ENCODE results near the gene BRAF.
"Not testable (repeated sequence)": the region's sequence is repeated elsewhere in the genome, so short reads cannot be mapped to it uniquely, and the experiment has no call there.

BRAF gene

DNA sequence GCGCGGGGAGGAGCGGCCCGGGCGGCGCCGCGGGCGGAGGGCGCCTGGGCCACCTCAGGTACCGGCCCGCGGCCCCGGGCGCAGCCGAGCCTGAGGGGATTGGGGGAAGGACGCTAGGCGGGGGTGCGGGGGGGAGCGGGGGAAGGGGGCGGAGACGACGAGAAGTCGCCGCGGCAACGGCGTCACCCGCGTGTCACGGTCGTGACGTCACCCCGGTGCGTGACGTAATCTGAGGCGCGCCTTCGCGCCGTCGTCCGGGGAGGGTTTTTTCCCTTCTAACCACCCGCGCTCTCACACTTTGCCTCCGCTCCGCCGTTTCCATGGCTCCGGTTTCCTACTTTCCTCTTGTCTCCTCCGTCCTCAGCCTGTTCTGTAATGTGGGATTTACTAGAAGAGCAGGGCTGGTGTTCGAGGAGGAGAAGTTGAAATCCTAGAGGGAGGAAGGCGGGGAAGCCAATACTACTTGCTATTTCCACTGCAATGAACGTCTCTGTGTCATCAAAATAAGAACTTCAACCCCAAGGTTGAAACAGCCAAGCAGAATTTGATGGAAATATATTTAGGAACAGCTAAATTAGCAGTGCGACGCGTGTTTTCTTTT, at the start of gene BRAF:
Gene BRAF (minus strand): TSS at position 109 of the 601 bp plus-strand sequence. CDS start 226 bp downstream, outside the sequence.
- DNase-seq (ENCODE audit: low read depth, low spot score): peak; percentile 97

DNA sequence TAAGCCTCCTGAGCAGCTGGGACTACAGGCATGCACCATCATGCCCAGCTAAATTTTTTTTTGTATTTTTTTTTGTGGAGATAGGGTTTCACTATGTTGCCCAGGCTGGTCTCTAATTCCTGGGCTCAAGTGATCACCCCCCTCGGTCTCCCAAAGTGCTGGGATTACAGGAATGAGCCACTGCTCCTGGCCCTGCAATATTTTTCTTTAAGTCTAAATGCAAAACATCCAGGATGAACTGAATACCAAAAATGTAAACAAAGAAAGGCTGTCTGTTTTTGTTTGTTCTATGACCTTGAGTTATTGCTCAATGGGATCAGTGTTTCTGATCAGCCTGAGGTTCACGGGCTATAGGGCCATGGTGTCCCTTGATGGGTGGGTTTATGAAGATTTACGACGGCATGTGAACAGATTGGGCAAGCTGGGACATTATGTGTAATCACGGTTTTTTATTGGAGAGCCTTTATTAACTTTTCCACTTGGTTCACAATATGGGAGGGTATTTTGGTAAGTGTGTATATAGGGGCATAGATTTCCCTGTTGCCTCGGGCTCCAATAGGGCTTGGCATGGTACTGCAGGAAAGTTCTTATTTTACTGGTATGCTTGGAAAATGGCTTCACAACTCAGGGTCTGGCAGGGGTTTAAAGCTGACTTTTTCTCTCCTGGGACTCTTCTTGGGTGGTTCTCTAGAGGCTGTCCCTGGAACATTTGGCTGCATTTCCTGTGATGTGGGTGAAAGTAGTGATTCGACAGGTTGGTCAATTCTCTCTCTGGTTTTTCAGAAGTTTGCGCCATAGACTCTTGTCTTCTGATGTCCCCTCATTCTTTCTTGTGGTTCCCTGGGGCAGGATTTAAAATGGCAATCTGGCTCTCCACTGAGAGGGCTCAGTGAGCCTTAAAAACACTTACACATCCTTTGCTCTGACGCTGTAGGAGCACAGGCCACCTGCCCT, 48.4 kb upstream of the BRAF start:
- DNase-seq (ENCODE audit: low read depth, low spot score): no peak

DNA sequence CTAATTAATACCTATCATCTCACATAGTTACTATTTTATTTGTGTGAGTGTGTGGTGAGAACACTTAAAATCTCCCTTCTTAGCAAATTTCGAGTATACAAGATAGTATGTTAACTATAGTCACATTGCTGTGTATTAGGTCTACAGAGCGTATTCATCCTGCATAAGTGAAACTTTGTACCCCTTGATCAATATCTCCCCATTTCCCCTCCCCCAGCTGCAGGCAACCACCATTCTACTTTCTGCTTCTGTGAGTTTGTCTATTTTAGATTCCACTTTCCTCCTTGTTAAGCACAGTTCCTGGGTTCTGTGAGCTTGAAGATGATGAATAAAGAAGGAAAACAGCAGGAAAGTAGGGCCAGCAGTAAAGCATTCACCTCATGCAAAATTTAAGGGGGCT, 47.6 kb upstream of the BRAF start:
- DNase-seq (ENCODE audit: low read depth, low spot score): no peak

DNA sequence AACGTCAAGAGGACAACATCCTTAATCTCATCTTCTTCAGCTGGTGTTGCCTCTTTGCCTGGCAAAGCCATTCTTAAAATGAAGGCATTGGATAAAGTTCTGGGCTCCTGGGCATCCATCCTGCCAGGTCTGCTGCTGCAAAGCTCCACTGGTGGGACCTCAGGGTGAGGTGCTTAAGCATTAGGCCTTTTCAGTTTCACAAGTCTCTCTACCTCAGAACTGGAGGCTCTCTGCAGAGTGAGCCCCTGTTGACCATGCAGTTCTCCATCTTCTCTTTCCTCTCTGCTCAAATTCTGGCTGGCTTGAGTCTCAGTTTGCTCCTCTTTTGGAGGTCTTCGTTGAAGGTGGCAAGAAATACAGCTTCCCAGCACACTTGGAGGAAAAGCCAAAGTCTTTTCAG, 42.7 kb upstream of the BRAF start:
- no peak for DNase-seq (ENCODE audit: low read depth, low spot score)

DNA sequence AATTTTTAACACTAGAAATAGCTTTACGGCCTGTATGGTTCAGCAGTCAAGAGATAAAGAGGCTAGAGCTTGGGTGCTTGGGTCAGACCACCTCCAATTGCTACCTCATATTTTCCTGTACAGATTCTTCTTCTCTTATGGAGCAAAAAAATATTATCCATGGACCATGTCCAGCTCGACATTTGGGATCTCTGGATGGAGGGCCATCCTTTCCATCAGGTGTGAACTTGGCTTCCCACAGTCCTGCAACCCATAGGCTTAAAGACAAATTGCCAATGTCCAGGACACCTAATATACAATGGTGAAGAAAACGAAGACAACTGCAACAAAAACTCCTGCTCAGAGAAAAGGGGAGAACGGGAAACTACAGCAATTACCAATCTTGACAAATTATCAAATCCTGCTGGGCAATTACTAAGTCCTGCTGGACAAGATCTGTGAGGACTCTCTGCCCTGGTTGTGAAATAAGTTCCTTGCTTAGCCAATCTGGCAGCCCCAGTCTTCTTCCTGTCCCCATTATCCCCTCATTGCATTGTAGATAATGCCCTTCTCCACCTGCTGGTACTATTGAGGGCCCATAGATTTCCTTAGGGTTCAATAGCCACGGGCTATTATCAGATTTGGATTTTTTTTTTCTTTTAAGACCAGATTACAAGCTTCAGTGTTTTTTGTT, 42.0 kb upstream of the BRAF start:
- DNase-seq (ENCODE audit: low read depth, low spot score): no peak

DNA sequence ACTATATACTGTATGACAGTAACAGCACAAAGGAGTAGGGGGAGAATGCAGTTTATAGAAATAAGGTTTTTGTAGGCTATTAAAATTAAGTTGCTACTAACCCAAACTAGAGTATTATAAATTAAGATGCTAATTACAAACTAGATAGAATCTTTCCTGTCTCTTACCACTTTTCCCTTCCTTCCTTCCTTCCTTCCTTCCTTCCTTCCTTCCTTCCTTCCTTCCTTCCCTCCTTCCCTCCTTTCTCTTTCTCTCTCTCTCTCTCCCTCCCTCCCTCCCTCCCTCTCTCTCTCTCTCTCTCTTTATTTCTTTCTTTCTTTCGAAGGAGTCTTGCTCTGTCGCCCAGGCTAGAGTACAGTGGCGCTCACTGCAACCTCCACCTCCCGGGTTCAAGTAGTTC, 36.4 kb upstream of the BRAF start:
- no peak for DNase-seq (ENCODE audit: low read depth, low spot score)

DNA sequence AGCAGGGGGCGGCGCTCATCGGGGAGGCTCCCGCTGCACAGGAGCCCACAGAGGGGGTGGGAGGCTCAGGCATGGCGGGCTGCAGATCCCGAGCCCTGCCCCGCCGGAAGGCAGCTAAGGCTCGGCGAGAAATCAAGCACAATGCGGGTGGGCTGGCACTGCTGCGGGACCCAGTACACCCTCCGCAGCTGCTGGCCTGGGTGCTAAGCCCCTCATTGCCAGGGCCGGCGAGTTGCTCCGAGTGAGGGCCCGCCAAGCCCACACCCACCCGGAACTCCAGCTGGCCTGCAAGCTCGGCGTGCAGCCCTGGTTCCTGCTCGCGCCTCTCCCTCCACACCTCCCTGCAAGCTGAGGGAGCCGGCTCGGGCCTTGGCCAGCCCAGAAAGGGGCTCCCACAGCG, 32.3 kb upstream of the BRAF start:
- DNase-seq (ENCODE audit: low read depth, low spot score): not testable (repeated sequence)

DNA sequence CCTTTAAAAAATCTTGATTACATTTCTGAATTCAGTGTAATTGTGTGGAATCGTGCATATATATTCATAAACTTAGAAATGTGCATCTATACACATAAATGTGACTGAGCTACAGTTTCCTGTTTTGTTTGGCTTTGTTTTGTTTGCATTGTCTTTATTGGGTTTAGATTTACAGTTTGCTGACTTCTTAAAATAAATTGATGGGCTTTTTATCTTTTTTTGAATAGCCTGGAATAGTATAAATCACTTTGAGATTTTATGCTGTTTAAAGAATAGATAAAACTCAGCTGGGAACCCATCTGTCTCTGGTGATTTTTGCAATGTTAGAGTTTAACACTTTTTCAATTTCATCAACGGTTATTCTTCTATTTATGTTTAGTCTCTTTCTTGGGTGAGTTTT, 21.2 kb upstream of the BRAF start:
- no peak for DNase-seq (ENCODE audit: low read depth, low spot score)

DNA sequence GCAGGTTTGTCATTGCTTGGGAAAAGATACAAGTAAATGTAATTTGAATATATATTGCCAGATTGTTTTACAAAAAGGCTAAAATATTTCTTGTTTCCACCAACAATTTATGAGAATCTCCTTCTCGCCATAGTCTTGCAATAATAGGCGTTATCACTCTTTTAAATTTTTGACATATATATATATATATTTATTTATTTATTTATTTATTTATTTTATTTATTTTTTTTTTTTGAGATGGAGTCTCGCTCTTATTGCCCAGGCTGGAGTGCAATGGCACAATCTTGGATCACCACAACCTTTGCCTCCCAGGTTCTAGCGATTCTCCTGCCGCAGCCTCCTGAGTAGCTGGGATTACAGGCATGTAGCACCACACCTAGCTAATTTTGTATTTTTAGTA, 17.5 kb upstream of the BRAF start:
- DNase-seq (ENCODE audit: low read depth, low spot score): not testable (repeated sequence)

DNA sequence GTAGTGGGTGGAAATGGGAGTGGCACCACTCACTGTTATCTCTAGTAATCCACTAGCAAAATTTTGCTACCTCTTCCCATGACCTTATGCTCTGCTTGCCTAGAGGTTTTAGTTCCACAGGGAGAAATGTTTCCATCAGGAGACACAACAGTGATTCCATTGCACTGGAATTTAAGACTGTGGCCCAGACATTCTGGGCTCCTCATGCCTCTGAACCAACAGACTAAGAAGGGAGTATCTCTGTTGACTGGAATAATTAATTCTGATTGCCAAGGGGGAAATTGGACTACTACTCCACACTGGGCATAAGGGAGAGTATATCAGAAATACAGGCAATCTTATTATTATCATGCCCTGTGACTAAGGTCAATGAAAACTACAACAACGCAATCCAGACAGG, 16.2 kb upstream of the BRAF start:
- DNase-seq (ENCODE audit: low read depth, low spot score): peak; percentile 28

DNA sequence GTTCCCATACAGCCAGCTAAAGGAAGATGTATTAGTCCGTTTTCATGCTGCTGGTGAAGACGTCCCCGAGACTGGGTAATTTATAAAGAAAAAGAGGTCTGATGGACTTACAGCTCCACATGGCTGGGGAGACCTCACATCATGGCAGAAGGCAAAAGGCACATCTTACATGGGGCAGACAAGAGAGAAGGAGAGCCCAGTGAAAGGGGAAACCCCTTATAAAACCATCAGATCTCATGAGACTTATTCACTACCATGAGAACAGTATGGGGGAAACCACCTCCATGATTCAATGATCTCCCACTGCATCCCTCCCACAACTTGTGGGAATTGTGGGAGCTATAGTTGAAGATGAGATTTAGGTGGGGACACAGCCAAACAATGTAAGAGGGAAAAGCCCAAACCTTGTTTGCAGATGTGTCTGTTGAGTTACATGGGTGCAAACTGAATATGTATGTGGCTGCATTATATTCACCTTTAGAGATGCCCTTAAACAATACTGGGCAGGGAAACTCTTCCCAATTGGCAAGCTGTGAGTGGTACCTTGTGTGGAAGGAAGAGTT, 13.1 kb upstream of the BRAF start:
- DNase-seq (ENCODE audit: low read depth, low spot score): no peak

DNA sequence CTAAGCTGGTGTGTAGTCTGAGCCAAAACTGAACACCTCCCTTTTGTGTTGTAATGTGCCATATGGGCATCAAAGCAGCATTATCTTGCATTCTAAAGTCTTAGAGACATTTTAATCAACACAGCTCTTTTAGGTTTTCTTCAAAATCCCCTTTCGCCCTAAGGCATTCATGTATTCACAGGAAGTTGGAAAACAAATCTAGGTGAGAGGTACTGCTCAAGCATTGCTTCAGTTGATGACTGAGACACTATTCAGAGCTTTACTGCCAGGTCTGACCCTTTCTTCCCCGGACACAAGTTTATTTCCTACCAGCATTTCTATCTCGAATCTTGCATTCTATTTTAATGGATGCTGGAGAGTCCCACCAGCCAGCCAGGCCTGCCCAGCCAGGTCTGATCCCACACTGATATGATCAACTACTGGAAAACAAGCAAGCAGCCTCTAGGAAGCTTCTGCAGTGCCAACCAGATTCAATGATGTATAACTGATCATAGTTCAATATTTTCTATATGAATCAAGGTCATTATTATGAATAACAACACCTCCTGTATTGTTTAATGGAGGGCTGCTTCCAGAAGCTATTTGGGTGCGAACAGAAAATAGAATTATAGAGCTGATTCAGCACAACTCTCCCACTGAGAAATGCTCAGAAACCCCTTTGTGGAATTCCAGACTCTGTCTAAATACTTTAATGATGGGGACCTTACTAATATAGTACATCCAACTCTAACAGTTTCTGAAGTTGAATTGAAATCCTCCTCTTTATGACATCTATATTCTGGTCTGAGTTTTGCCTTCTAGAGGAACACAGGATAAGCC, 4.0 kb upstream of the BRAF start:
- DNase-seq (ENCODE audit: low read depth, low spot score): no peak

DNA sequence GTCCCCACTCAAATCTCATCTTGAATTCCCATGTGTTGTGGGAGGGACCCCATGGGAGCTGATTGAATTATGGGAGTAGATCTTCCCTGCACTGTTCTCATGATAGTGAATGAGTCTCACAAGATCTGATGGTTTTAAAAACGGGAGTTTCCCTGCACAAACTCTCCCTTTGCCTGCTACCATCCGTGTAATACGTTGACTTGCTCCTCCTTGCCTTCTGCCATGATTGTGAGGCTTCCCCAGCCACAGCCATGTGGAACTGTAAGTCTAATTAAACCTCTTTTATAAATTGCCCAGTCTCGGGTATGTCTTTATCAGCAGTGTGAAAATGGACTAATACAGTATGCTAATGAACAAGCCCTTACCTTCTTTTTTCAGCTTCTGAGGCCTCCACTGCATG, 3.2 kb upstream of the BRAF start:
- DNase-seq (ENCODE audit: low read depth, low spot score): not testable (repeated sequence)

DNA sequence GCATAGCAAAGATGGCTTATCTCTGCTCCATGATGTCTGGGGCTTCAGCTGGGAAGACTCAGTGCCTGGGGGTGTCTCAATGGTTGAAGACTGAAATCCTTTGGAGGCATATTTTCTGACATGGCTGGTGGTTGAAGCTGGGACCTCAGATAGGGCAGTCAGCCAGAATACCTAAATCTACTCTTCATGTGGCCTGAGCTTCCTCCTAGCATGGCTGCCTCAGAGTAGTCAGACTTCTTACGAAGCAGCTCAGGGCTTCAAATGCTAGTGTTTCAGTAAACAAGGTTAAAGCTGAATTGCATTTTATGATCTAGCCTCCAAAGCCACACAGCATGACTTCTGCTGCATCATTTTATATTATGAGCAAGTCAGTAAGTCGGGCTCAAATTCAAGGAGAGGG, 2.6 kb upstream of the BRAF start:
- no peak for DNase-seq (ENCODE audit: low read depth, low spot score)

DNA sequence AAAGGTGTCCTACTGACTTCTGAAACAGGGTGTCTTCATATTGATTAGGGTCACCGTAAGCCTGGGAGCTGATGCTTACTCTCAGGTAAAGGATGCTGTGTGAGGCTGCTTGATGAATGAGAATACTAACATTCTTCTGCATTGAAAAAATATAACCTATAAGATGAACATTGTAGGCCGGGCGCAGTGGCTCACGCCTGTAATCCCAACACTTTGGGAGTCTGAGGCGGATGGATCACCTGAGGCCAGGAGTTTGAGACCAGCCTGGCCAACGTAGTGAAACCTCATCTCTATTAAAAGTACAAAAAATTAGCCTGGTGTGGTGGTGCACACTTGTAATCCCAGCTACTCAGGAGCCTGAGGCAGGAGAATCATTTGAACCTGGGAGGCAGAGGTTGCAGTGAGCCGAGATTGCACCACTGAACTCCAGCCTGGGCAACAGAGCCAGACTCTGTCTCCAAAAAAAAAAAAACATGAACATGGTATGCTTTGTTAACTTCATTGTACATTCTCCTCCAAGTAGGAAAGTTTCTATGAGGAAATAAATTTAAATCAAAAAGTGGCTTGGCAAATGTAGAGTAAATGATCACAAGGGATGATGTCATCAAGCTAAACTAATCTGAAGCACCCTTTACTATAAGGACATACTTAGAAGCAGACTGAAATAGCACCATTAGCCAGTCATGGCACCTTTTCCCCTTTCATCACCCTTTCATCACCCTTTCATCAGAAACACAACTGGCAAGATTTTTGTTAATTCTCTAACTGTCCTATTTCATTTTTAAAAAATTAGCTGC, 1.5 kb upstream of the BRAF start:
- no peak for DNase-seq (ENCODE audit: low read depth, low spot score)

DNA sequence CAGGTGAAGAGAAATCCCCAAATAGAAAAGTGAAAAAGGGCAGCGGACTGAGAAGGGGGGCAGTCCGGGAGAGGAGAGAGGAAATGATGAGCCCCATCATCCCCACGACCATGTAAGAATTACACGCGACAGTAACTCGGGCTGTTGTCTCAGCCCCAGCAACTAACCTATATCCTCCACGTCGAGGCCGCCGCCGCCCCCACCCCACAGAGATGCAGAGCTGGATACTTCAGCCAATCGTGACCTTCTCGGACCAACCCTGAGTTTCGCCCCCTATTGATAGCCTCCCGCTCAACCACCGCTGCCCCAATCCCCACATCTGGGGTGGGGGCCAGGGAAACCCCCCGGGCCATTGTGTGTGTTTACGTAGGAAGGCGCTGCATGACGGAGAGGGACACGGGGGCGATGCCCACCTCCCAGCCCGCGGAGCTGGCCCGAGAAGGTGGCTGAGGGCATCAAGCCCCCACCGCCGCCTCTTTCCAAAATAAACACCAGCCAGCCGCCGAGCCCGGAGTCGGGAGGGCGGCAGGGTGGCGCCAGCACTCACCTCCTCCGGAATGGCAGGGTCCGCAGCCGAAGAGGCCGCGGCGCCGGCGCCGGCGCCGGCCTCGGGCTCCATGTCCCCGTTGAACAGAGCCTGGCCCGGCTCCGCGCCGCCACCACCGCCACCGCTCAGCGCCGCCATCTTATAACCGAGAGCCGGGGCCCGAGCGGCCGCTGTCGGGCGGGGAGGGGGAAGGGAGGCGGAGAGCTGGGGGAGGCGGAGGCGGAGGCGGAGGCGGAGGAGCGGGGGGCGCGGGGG, 509 bp downstream of the BRAF start:
- peak; percentile 82 for DNase-seq (ENCODE audit: low read depth, low spot score)

DNA sequence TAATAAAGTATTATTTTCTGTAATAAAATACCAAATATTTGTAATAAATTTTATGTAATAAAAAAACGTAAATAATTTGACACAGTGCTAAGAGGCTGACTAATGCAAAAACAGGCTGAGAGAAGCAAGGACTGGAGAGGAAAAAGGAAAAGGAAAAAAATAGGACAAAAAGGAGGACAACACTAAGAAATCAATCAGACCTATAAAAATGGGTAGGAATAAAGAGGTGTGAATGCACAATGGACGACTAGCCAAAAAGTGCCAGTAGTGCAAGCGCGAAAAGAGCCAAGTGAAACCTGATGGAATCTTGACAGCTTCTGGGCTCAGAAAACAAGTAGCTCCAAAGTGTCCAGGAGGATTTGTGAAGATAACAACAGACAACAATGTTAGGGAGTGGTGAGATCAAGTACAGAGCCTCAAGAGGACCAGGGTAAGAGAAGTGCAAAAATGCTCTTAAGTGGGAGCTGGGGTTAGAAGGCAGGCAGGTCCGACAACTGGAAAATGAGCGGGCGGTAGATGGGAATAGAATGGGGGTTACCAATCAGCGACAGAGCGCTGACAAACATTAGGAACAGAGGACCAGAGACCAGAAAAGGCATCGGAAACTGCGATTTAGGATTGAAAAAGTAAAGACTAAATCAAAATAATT, 1.2 kb downstream of the BRAF start:
- DNase-seq (ENCODE audit: low read depth, low spot score): peak; percentile 35

DNA sequence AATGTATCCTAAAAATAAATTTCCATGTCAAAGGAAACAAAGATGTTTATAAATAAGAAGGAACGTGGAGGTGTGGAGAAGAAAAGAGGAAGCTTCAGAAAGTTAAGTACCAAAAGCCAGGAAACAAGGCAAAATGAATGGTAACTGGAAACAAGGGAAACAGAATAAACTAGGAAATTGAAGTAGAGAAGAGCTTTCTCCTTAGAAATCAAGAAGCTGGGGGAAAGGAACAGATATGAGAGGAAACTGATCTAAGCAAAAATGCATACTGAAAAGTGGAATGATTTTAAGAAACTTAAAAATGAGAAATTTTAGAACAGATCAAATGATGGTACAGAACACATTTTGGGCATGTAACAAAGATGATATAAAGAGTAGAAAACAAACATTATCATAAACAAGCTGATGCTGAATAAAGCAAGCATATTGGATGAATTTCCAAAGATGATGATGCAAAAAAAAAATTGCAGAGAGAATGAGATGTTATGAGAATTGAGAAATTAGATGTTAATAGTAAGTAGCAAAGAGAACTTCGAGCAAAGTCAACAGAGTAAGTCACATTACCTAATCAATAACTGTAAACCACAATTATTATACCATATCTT, 1.9 kb downstream of the BRAF start:
- DNase-seq (ENCODE audit: low read depth, low spot score): no peak

DNA sequence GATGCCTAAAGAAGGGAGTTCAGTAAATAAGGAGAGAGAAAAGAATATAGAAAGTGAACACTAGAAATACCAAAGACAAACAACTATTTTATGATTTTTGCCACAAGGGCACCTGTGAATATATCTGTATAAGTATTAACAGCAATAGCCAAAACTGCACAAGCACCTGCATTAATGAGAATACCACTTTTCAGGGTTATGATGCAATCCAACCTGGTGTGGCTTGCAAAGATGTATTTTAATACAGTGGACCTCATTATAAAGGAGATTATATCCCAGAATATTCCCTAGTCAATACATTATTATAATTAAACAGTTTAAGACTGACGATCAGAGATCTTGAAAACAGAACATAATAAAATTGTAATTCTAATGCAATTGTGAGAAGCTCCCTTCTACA, 4.0 kb downstream of the BRAF start:
- no peak for DNase-seq (ENCODE audit: low read depth, low spot score)
